NOMO-1 treated with dmso at 0.1 percent for 144 hours (cell line): ENCODE measurements around the gene DDX54.

ENCODE experiments used
- DNase-seq: peaks from one replicate; lab custom pipeline; 2025; ENCODE audit not compliant: unreplicated experiment; lab: John Stamatoyannopoulos, UW

The DDX54 gene

DNA sequence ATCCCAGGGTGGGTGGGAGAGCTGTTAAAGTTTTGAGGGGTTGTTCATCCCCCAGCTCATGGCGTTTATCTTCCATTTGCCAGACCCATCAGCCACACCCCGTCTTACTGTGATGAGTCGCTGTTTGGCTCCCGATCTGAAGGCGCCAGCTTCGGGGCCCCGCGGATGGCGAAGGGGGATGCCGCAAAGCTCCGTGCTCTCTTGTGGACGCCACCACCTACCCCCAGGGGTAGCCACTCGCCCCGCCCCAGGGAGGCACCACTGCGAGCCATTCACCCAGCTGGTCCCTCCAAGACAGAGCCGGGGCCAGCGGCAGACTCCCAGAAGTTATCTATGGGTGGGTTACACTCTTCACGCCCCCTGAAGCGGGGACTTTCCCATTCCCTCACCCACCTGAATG is 5.9 kb upstream of the DDX54 start:
- DNase-seq, result no peak

DNA sequence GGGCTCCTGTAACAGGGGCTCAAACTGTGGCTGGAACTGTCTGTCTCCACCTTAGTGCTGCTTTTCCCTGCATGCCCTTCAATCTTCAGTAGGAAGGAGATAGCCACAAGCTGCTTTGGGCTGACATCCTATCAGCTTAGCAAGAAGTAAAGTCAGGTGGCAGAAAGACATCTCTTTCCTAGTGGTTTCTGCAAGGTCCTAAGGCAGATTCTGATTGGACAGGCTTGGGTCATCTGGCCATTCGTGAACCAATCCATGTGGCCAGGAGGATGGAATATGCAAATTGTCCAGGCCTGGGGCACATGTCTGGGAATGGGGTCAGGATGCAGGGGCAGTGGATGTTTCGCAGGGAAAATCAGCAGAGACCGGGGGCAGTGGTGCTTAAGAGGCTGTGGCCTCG is 5.5 kb upstream of the DDX54 start:
- no peak for DNase-seq

DNA sequence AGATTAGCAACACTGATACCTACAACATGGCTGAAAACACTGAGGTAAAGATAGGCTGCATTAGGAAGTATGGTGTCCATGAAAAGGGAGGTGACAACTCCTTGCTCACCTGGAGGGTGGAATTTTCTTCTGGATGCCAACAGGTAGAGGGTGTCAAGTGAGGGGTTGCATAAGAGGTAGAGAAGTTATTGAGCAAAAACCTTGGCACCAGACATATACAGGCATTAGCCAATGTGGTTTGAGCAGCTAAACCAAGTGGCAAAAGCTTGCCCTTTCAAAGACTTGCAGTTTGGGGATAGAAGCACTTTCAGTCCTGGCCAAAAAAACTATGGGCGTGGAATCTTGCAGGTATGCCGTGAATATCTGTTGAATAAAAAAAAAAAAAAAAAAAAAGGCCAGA is 4.1 kb upstream of the DDX54 start:
- no peak for DNase-seq

DNA sequence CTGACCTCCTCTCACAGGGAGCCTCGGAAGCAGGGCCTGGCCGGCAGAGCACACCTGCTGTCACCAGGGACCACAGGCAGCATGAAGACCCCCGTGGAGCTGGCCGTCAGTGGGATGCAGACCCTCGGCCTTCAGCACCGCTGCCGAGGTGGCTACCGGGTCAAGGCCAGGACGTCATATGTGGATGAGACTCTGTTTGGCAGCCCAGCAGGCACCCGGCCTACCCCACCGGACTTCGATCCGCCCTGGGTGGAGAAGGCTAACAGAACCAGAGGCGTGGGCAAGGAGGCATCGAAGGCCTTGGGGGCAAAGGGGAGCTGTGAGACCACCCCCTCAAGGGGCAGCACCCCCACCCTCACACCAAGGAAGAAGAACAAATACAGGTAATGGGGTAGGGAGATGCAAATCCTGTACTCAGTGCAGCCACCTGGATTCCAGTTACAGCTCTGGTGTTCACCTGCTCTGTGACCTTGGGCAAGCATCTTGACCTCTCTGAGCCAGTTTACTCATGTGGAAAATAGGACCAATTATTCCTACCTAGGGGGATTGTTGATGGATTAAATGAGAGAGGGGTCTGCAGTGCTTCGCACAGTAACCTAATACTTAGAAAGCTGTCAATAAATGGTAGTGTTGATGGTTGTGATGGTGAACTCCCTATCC is 1.5 kb upstream of the DDX54 start:
- no peak for DNase-seq

DNA sequence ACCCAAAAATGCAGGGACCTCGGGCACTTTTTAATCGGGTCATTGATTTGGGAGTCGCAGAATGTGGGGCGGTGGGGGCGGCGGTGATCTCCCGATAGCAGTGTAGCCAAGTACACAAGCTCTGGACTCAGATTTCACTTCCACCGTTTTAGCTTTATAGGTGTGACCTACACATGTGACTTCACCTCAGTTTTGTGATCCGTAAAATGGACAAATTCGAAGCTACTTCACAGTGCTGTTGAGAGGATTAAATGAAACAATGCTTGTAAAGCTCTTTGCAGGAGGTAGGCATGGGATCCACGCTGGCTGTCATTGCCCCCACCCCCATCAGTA is 721 bp upstream of the DDX54 start:
- DNase-seq, result no peak

DNA sequence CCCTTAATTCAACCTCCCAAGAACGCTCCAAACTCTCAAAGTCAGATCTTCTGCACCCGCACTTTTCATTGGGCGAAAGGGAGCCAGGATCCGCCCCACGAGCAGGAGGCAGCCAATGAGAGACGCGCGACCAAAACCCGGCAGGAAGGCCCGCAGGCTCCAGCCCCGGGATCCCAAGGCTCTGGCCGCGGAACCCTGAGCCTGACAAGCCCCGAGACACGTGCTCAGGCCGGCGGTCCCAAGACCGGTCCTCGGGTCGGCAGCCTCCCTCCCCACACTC is 438 bp downstream of the DDX54 start:
- peak; percentile 89 for DNase-seq

DNA sequence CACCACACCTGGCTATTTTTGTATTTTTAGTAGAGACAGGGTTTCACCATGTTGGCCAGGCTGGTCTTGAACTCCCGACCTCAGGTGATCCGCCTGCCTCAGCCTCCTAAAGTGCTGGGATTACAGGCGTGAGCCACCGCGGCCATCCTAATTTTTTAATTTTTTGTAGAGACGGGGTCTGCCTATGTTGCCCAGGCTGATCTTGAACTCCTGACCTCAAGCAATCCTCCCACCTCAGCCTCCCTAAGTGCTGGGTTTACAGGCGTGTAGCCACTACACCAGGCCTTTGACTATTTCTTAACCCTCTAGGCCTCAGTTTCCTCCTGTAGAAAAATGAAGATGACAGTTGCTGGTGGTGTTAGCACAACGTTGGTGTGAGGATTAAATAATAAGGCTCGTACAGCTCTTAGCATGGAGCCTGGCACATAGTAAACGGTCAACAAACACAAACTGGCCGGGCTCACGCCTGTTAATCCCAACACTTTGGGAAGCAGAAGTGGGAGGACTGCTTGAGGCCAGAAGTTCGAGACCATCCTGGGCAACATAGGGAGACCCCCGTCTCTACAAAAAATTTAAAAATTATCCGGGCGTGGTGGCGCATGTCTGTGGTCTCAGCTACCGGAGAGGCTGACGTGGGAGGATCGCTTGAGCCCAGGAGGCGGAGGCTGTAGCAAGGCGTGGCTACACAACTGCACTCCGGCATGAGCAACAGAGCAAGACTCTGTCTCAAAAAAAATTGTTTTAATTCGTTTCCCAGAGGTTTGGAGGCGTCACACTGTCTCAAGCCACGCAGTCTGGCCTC is 979 bp downstream of the DDX54 start:
- no peak for DNase-seq

DNA sequence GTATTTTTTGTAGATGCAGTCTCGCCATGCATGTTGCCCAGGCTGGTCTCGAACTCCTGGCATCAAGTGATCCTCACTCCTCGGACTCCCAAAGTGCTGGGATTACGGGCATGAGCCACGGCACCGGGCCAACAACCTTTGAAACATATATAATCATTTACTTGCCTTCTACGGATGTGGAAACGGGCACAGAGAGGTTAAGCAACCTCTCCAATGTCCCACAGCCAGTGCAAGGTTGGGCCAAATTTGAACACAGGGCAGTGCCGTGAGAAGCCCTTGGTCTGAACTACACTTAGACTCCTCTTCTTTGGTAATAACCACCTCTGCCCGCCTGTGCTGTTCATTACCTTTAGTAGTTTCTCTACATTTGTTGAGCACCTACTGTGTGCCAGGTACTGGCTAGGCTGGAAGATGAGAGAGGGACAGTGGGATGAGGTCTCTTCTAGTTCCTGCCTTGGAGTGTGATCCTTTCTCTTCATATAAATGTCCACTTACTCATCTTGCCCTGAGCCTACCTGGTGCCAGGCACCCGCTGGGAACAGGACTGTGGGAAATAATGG is 2.2 kb downstream of the DDX54 start:
- no peak for DNase-seq

DNA sequence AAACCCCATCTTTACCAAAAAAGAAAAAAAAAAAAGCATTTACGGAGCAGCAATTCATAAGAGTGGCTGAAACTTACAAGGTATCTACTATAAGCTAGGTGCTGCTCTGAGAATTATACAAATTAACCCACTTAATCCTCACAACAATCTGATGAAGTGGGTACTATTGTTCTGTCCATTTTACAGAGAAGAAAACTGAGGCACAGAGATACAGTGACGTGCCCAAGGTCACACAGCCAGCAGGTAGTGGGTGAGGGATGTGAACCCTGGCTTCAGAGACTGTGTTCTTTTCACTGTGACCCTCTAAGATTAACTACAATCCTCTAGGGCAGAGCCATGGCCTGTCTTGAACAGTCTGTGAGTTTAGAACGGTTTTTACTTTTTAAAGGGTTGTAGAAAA is 3.3 kb downstream of the DDX54 start:
- no peak for DNase-seq

DNA sequence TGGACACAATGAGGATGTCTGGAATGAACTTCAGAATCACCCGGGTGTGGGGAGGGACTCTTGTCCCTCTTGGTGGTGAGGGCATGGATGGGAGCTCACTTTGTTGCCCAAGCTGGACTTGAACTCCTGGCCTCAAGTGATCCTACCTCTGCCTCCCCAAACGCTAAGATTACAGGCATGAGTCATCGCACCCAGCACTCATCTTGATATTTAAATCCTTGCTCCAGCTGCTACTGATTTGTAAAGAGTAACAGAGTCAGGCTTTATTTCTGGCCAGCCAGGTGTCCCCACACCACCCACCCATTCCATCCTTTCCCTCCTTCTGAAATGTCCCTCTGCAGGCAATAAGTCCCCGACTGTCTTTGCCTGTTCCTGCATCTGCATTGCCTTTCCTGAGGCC is 4.9 kb downstream of the DDX54 start:
- DNase-seq, result no peak

DNA sequence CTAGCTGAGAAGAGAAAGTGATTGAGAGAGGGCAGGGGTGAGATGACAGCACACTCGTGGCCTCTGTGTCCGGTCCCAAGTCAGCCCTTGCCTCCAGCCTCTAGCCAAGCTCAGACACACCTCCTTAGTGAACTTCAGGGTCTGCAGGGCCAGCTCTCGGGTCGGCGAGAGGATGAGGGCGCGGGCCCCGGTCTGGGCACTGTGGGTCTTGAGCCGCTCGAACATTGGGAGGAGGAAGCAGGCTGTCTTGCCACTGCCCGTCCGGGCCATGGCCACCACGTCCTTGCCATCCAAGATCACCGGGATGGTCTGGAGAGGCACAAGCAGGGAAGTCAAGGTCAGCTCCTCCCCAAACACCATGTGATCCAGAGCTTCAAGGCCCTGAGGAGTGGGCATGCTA is 6.3 kb downstream of the DDX54 start:
- DNase-seq, result no peak

DNA sequence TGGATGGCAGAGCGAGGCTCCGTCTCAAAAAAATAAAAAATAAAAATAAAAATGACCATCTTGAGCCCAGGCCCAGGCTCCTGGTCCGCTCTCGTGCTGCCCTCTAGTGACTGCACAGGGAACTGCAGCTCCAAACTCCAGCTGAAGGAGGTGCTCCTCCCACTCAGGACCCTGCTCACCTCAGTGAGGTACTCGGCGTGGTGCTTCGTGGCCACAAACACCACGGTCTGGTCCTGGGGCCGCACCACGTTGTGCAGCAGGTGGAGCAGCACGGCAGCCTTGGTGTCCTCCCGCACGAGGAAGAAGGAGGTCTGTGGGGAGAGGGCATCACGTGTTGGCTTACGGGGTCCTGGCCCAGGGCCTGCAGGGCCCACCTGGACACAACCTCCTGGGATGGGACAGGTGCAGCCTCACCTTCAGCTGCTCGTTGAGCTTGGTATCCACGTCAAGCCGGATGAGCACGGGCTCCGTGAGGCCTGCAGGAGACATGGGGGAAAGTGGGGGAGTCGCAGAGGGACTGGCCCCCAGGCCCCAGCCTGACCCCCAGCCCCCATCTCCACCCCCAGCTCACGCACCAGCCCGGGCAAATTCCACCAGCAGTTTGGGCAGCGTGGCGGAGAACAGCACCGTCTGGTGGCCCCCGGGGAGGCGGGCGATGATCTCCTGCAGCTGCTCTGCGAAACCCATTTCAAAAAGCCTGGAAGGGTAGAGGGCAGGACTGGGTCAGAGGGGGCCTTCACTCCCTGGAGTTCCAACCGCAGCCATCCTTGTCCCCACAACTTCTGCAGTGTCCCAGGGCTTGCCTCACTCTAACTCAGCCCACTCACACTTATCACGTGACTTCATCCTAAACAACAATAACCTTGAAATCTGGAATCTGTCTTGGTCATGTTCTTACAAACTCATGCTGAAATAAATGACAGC is 10.6 kb downstream of the DDX54 start:
- DNase-seq, result no peak

DNA sequence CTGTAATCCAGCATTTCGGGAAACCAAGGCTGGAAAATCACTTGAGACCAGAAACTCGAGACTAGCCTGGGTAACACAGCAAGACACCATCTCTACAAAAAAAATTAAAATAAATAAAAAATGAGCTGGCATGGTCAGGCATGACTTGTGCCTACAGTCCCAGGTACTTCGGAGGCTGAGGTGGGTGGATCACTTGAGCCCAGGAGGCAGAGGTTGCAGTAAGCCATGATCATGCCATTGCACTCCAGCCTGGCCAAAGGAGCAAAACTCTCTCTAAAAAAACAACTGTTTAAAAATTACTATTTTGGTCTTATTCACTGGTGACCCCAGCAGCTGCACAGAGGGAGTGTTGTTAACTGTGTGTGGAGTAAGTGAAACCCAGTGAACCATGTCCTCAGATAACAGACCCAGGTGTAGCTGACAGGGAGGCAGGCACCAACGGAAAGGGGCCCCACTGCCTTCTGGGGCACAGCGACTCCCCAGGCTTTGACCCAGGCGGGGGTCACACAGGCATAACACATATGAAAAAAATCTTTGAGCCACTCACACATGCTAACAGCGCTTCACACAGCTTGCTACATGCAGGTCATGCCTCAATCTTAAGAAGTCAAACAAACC is 12.1 kb downstream of the DDX54 start:
- no peak for DNase-seq

DNA sequence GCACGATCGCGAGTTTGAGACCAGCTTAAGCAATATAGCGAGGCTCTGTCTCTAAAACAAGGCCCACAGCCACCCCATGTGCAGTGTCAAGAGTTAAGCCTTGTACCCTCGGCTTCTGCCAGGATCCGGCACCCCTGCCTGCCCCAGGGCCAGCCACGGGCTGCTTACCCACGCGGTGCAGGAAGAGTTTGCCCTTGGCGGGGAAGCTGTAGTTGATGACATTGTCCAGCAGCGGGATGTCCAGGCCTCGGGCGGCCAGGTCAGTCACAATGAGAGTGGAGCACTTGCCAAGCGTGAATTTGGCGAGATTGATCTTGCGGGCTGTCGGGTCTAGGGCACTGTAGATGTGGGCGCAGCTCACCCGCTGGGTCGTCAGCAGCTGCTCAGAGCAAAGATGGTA is 13.1 kb downstream of the DDX54 start:
- DNase-seq, result no peak

DNA sequence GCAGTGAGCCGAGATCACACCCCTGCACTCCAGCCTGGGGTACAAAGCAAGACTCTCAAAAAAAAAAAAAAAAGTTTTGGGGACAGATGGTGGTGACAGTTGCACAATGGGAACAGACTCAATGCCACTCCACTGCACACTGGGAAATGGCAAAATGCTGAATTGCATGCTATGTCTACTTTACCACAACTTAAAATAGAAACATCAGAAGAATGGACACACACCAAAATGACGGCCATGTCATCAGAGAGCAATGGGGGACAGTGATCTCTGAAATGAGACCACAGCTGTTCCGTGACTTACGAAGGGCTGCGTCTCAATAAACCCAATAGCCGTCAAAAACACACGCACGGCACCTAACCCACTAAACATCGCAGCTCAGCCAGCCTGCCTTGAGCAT is 13.7 kb downstream of the DDX54 start:
- no peak for DNase-seq

DNA sequence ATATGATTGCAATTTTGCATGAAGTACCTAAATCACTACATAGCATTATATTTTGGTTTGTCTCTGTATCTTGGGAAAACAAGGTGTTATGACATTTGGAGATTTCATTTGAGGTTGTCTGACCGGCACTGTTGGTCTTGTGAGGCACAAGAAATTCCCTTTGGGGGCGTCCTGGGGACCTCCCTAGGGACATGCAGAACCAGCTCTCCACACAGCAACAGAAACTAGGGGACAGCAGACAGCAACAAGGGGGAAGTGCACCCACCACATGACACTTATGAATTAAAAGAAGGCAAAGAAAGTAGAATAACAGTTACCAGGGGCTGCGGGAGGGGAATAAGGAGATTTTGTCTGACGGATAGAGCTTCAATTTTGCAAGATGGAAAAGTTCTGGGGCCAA is 14.4 kb downstream of the DDX54 start:
- DNase-seq, result no peak

DNA sequence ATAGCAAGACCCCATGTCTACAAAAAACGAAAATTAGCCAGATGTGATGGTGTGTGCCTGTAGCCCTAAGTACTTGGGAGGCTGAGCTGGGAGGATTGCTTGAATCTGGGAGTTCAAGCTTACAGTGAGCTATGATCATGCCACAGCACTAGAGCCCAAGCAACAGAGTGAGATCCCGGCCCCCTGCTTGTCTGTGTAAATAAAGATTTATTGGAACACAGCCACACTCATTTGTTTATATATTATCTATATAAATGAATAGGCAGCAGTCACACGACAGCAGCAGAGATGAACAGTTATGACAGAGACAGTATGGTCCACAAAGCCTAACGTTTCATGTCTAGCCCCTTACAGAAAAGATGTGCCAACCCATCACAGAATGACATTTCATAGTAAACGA is 14.8 kb downstream of the DDX54 start:
- no peak for DNase-seq

DNA sequence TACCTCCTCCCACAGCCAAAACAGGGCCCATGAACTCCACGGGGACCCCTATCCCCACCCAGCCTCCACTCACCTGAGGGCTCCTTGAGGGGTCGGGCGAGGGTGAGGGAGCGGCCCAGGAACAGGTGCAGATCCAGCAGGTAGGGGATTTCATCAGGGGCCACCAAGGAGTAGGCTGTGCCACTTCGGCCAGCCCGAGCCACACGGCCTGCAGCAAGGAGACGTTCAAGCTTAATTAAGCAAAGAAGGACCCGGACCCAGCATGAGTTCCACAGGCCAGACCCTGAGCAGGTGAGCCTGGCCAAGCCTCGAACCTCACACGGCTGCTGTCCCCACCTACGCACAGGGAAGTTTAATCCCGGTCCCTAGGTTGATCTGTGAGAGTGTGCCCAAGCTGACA is 15.6 kb downstream of the DDX54 start:
- DNase-seq, result no peak

DNA sequence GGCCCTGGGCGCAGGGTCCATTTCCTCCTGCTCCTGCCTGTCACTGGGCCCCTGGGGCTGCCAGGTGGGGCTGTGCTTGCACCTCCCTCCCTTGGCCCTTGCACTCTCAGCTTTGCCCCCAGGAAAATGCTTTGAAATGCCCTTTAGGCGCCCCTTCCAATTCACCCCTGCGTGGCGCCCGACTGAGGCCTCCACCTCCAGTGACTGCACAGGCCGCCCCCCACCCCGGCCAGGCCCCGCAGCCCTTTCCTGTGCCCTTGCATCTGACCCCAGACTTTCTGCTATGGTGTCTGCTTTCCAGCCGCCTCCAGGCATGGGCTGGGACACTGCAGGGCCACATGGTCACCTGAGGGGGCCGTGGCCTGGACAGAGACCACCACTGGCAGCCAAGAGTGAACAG is 17.4 kb downstream of the DDX54 start:
- no peak for DNase-seq

DNA sequence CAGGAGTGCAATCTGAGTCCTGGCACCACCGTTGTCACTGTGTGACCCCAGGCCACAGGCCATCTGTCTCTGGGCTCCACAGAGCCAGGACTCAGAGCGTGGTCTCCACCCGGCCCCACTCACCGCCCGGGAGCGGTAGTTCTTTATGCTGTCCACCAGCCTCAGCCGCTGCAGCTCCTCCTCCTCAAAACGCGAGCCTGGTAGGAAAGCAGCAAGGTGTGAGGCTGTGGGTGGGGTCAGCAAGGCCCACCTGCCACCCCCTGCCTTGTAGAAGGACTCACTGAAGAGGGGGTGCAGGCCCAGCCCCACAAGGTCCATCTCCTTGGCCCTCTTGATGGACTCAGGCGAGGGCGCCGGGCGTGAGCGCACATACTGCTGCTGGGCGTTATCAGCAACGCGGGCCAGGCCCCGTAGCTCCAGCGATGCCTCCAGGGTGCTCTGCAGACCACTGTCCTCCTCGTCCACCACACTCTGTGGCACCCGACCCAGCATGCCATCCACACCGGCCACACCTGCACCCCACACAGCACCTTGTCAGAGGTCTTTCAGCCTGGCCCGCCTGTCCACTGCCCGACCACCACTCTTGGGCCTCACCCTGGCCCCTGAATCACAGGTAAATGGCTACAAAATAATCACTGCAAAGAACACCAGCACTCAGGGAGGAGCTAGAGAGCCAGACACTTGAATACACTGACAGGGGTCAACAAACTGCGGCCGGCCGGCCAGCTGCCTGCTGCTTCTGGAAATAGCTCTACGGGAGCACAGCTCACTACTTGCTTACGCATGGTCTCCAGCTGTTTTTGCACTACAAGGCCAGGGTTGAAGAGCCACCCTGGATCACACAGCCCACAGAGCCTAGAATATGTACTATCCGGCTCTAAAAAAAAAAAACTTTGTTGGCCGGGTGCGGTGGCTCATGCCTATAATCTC is 19.5 kb downstream of the DDX54 start:
- DNase-seq, result no peak
